ENCODE measurements around the gene TBC1D22A.

TBC1D22A gene

GRCh38 chr22:47029244-47030074 is 267.0 kb downstream of the TBC1D22A start:
- DNase-seq (ENCODE audit: low read depth in 3 of 3, low spot score in 1 of 3): no peak

- DNase-seq (ENCODE audit: low read depth in 3 of 3, low spot score in 1 of 3): no peak
Observed at GRCh38 chr22:47030143-47030661, 267.8 kb downstream of the TBC1D22A start.

GRCh38 chr22:47030881-47031627 is 268.6 kb downstream of the TBC1D22A start:
- DNase-seq (ENCODE audit: low read depth in 3 of 3, low spot score in 1 of 3): no peak

GRCh38 chr22:47031628-47031915 is 269.1 kb downstream of the TBC1D22A start:
- no peak for DNase-seq (ENCODE audit: low read depth in 3 of 3, low spot score in 1 of 3)

GRCh38 chr22:47032091-47032943 is 269.9 kb downstream of the TBC1D22A start:
- no peak for DNase-seq (ENCODE audit: low read depth in 3 of 3, low spot score in 1 of 3)

- no peak for DNase-seq (ENCODE audit: low read depth in 3 of 3, low spot score in 1 of 3)
Observed at GRCh38 chr22:47032956-47033647, 270.7 kb downstream of the TBC1D22A start.

- DNase-seq (ENCODE audit: low read depth in 3 of 3, low spot score in 1 of 3): no peak
Observed at GRCh38 chr22:47033648-47034000, 271.2 kb downstream of the TBC1D22A start.

- DNase-seq (ENCODE audit: low read depth in 3 of 3, low spot score in 1 of 3): no peak
Observed at GRCh38 chr22:47034076-47034808, 271.8 kb downstream of the TBC1D22A start.

GRCh38 chr22:47034905-47035419 is 272.5 kb downstream of the TBC1D22A start:
- DNase-seq (ENCODE audit: low read depth in 3 of 3, low spot score in 1 of 3): no peak

- no peak for DNase-seq (ENCODE audit: low read depth in 3 of 3, low spot score in 1 of 3)
Observed at GRCh38 chr22:47035425-47035881, 273.0 kb downstream of the TBC1D22A start.

- DNase-seq (ENCODE audit: low read depth in 3 of 3, low spot score in 1 of 3): no peak
Observed at GRCh38 chr22:47036352-47036751, 273.9 kb downstream of the TBC1D22A start.

- DNase-seq (ENCODE audit: low read depth in 3 of 3, low spot score in 1 of 3): no peak
Observed at GRCh38 chr22:47036936-47037485, 274.6 kb downstream of the TBC1D22A start.

- no peak for DNase-seq (ENCODE audit: low read depth in 3 of 3, low spot score in 1 of 3)
Observed at GRCh38 chr22:47038206-47038835, 275.9 kb downstream of the TBC1D22A start.

GRCh38 chr22:47039356-47039755 is 276.9 kb downstream of the TBC1D22A start:
- no peak for DNase-seq (ENCODE audit: low read depth in 3 of 3, low spot score in 1 of 3)

- no peak for DNase-seq (ENCODE audit: low read depth in 3 of 3, low spot score in 1 of 3)
Observed at GRCh38 chr22:47040486-47041270, 278.2 kb downstream of the TBC1D22A start.

- no peak for DNase-seq (ENCODE audit: low read depth in 3 of 3, low spot score in 1 of 3)
Observed at GRCh38 chr22:47041271-47042115, 279.0 kb downstream of the TBC1D22A start.

- no peak for DNase-seq (ENCODE audit: low read depth in 3 of 3, low spot score in 1 of 3)
Observed at GRCh38 chr22:47042116-47042825, 279.8 kb downstream of the TBC1D22A start.
